ENCODE data around the gene IMMP2L. TPM values are rescaled to one million over a fixed set of nuclear protein-coding genes. Genes with fewer than 3 reads are reported as not detected.

IMMP2L gene
- total RNA-seq, 3 donors from 2014 or later (not counting 1 experiment from before 2014, with no cell fraction given): 6.9 to 9.2 (median 8.7) TPM

- Histone ChIP-seq H3K4me1 (ENCODE audit: control insufficient read depth, insufficient read depth, low read length) (no peaks in the 10 kb centered on the region), H3K9me3 (ENCODE audit: control insufficient read depth, insufficient read depth, low read length) (no peaks in the 10 kb centered on the region), H3K4me3 (ENCODE audit: low read length) (no peak overlapping the region), H3K27me3 (ENCODE audit: control insufficient read depth, insufficient read depth, low read length) (no peaks in the 10 kb centered on the region), H3K36me3 (ENCODE audit: control insufficient read depth, insufficient read depth, low read length) (no peaks in the 10 kb centered on the region), H3K27ac (ENCODE audit: low read length) (no peak overlapping the region)
- no peak overlapping the region for H3K27ac Mint-ChIP-seq
- peaks cover 0 to 6% of the 10 kb centered on the region in 2 donors for H3K4me1 Mint-ChIP-seq
- DNase-seq (no peak), ATAC-seq (no peak)
- H3K27me3 Mint-ChIP-seq (ENCODE audit: low read depth in 2 of 2): no peaks in the 10 kb centered on the region
- H3K36me3 Mint-ChIP-seq: no peaks in the 10 kb centered on the region
- TF ChIP-seq, protein P1, sequence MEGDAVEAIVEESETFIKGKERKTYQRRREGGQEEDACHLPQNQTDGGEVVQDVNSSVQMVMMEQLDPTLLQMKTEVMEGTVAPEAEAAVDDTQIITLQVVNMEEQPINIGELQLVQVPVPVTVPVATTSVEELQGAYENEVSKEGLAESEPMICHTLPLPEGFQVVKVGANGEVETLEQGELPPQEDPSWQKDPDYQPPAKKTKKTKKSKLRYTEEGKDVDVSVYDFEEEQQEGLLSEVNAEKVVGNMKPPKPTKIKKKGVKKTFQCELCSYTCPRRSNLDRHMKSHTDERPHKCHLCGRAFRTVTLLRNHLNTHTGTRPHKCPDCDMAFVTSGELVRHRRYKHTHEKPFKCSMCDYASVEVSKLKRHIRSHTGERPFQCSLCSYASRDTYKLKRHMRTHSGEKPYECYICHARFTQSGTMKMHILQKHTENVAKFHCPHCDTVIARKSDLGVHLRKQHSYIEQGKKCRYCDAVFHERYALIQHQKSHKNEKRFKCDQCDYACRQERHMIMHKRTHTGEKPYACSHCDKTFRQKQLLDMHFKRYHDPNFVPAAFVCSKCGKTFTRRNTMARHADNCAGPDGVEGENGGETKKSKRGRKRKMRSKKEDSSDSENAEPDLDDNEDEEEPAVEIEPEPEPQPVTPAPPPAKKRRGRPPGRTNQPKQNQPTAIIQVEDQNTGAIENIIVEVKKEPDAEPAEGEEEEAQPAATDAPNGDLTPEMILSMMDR (IDR thresholded peaks at IDR 0.05): no peak
- H3K4me3 Mint-ChIP-seq: no peak overlapping the region
- peaks cover 6 to 7% of the 10 kb centered on the region in 2 donors for H3K9me3 Mint-ChIP-seq
- intact Hi-C loops (cut with micrococcal nuclease): no loop called here
Measured at GRCh38 chr7:111357691-111358090, 204.6 kb downstream of the IMMP2L start.

DNA sequence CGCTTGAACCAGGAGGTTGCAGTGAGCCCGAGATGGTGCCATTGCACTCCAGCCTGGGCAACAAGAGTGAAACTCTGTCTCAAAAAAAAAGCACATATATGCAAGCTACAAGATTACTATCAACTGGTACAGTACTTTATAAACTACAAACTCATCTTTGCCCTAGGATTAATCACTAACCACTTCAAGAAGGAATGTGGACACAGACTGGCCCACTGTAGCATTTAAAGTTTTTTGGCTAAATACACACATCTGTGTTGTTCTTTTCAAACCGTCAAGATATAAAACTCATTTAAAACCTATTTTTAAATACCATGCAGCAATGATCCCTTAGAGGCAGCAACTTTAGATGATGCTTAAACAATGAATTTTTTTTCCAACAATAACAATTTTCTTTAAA lies 205.4 kb downstream of the IMMP2L start:
- Mint-ChIP-seq H3K27ac (no peak overlapping the region), H3K36me3 (no peaks in the 10 kb centered on the region), H3K9me3 (peaks cover 4 to 7% of the 10 kb centered on the region in 2 donors), H3K4me3 (no peak overlapping the region), H3K27me3 (ENCODE audit: low read depth in 2 of 2) (no peaks in the 10 kb centered on the region), H3K4me1 (peaks cover 0 to 6% of the 10 kb centered on the region in 2 donors)
- TF ChIP-seq, protein P1 (IDR thresholded peaks at IDR 0.05): no peak
- H3K27me3 ChIP-seq (ENCODE audit: control insufficient read depth, insufficient read depth, low read length): no peaks in the 10 kb centered on the region
- H3K9me3 ChIP-seq (ENCODE audit: control insufficient read depth, insufficient read depth, low read length): no peaks in the 10 kb centered on the region
- no peak overlapping the region for H3K27ac ChIP-seq (ENCODE audit: low read length)
- no peak overlapping the region for H3K4me3 ChIP-seq (ENCODE audit: low read length)
- WGBS (ENCODE audit: insufficient coverage): 85% methylated on average over 3 of the region's 3 CpGs
- no peaks in the 10 kb centered on the region for H3K36me3 ChIP-seq (ENCODE audit: control insufficient read depth, insufficient read depth, low read length)
- H3K4me1 ChIP-seq (ENCODE audit: control insufficient read depth, insufficient read depth, low read length): no peaks in the 10 kb centered on the region
- ATAC-seq (no peak), DNase-seq (no peak)
- intact Hi-C loops (cut with micrococcal nuclease): no loop called here

DNA sequence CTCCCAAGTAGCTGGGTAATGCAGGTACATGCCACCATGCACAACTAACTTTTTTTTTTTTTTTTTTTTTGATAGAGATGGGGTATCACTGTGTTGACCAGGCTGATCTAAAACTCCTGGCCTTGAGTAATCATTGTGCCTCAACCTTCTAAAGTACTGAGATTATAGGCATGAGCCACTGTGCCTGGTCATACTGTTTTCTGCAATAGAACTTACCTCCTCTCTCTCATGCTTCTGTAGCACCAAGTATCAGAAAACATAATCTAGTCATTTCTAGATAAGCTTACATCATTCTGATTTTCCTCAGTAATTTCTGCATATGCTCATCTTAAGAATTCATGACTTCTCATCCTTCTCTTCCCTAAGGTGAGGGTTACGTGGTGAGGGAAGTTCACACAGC lies 210.0 kb downstream of the IMMP2L start:
- Histone ChIP-seq H3K36me3 (ENCODE audit: control insufficient read depth, insufficient read depth, low read length) (no peaks in the 10 kb centered on the region), H3K27me3 (ENCODE audit: control insufficient read depth, insufficient read depth, low read length) (no peaks in the 10 kb centered on the region), H3K4me1 (ENCODE audit: control insufficient read depth, insufficient read depth, low read length) (no peaks in the 10 kb centered on the region), H3K27ac (ENCODE audit: low read length) (no peak overlapping the region), H3K4me3 (ENCODE audit: low read length) (no peak overlapping the region), H3K9me3 (ENCODE audit: control insufficient read depth, insufficient read depth, low read length) (no peaks in the 10 kb centered on the region)
- no peak for DNase-seq
- Mint-ChIP-seq H3K27me3 (ENCODE audit: low read depth in 2 of 2) (no peaks in the 10 kb centered on the region), H3K27ac (no peak overlapping the region), H3K4me1 (no peaks in the 10 kb centered on the region), H3K9me3 (peaks cover 4 to 11% of the 10 kb centered on the region in 2 donors), H3K4me3 (no peak overlapping the region), H3K36me3 (no peaks in the 10 kb centered on the region)
- 86% methylated on average over 1 of the region's 1 CpG for WGBS (ENCODE audit: insufficient coverage)
- intact Hi-C loops (cut with micrococcal nuclease): no loop called here
- no peak for ATAC-seq
- TF ChIP-seq, protein P1 (IDR thresholded peaks at IDR 0.05): no peak

DNA sequence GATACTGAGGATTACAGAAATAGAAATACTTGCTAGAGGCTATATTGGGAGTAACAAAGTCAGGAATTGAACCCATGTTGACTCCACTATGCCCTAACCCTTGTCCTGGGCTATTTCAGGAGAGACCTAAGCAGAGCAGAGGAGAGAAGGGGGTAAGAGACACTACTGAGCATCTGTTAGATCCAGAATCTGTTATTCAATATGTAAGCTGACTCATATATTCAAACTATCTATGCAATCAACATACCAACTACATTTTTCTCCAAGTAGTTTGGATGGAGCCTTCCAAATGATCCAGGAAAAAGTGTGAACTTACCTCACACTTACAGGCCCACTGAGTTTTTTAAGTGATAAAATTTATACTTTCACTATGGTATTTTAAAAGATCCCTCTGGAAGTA lies 216.1 kb downstream of the IMMP2L start:
- no peak overlapping the region for H3K27ac Mint-ChIP-seq
- H3K4me1 Mint-ChIP-seq: no peaks in the 10 kb centered on the region
- no peaks in the 10 kb centered on the region for H3K27me3 ChIP-seq (ENCODE audit: control insufficient read depth, insufficient read depth, low read length)
- DNase-seq: no peak
- H3K4me3 ChIP-seq (ENCODE audit: low read length): no peak overlapping the region
- H3K27me3 Mint-ChIP-seq (ENCODE audit: low read depth in 2 of 2): no peaks in the 10 kb centered on the region
- H3K36me3 ChIP-seq (ENCODE audit: control insufficient read depth, insufficient read depth, low read length): no peaks in the 10 kb centered on the region
- H3K9me3 Mint-ChIP-seq: peaks cover 19 to 30% of the 10 kb centered on the region in 2 donors
- no peak overlapping the region for H3K4me3 Mint-ChIP-seq
- no peak for ATAC-seq
- no peaks in the 10 kb centered on the region for H3K4me1 ChIP-seq (ENCODE audit: control insufficient read depth, insufficient read depth, low read length)
- intact Hi-C loops (cut with micrococcal nuclease): no loop called here
- peaks cover 4% of the 10 kb centered on the region for H3K9me3 ChIP-seq (ENCODE audit: control insufficient read depth, insufficient read depth, low read length)
- TF ChIP-seq, protein P1 (IDR thresholded peaks at IDR 0.05): no peak
- peaks cover 19% of the 10 kb centered on the region for H3K36me3 Mint-ChIP-seq
- H3K27ac ChIP-seq (ENCODE audit: low read length): no peak overlapping the region
